Measurements from ENCODE around the gene SPATC1L.

DNA sequence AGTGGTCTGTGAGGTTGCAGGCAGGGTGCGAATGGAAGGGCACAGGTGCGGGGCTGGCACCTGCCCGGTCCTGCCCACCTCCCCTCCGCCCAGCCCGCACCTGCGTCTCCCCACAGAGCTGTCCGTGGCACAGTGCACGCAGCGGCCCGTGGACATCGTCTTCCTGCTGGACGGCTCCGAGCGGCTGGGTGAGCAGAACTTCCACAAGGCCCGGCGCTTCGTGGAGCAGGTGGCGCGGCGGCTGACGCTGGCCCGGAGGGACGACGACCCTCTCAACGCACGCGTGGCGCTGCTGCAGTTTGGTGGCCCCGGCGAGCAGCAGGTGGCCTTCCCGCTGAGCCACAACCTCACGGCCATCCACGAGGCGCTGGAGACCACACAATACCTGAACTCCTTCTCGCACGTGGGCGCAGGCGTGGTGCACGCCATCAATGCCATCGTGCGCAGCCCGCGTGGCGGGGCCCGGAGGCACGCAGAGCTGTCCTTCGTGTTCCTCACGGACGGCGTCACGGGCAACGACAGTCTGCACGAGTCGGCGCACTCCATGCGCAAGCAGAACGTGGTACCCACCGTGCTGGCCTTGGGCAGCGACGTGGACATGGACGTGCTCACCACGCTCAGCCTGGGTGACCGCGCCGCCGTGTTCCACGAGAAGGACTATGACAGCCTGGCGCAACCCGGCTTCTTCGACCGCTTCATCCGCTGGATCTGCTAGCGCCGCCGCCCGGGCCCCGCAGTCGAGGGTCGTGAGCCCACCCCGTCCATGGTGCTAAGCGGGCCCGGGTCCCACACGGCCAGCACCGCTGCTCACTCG, 52.2 kb downstream of the SPATC1L start:
- no peak for TF ChIP-seq CTCF (IDR thresholded peaks at IDR 0.05; ENCODE audit: low read length)
- TF ChIP-seq EZH2 (IDR thresholded peaks at IDR 0.05; ENCODE audit: borderline replicate concordance, low read length): no peak

Measured in OCI-LY1 (cell line).